Measurements from ENCODE around the gene CNEP1R1. TPM values are rescaled to one million over a fixed set of nuclear protein-coding genes. Genes with fewer than 3 reads are reported as not detected.

Gene CNEP1R1
- total and polyA plus RNA-seq, 9 of the 15 experiments (the other 6 are each of a cell fraction or from before 2014, with no cell fraction given): 7.6 to 20.1 (median 10.6) TPM

DNA sequence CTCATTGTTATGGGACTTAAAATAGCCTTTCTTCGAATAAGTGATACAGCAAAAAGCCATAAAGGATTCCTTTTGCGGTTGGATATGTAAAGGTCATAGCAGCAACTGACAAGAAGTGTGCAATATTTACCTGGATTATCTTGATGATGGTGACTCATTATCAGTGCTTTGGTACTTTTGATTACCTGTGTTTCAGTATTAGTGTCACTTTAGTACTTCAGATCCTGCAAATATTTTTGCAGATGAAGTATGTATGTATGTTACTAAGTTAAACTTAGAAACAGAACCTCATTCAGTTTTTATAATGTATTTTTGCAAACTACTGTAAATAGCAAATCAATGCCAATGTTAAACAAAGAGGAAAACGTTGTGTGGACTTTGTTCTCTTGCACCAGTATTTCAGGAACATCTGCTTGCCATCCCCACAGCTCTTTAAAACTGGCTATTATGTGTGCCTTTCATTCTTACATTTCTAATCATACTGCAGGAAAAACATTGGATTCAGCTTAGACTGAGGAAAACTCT is 10.5 kb downstream of the CNEP1R1 start:
- H3K27ac ChIP-seq (ENCODE audit: extremely low read depth, low read depth, low read length): no peak overlapping the region
- no peaks in the 10 kb centered on the region for H3K9me3 ChIP-seq (replicated peaks; ENCODE audit: control insufficient read depth, insufficient read depth, low read depth, low read length)
- no peak overlapping the region for H2AFZ ChIP-seq (ENCODE audit: low read depth, low read length)
- no peak for FAIRE-seq
- ChIA-PET POLR2A (interaction anchor here (1.5 kb wide), 1 partner anchor 10 kb away, joined by 4 read pairs; no protein-coding TSS in a partner anchor), CTCF (ENCODE audit: low intra/inter-chr PET ratio) (no interaction called here)
- no peak overlapping the region for H3K9ac ChIP-seq (ENCODE audit: insufficient read depth in 1 of 2, low read depth in 2 of 2, low read length in 2 of 2)
- no peak overlapping the region for H3K4me2 ChIP-seq (ENCODE audit: insufficient read depth, low read length)
- peaks cover 45% of the 10 kb centered on the region; the same call in 2 of the 3 replicates for H3K36me3 ChIP-seq (ENCODE audit: control insufficient read depth, insufficient read depth, low read length)
- no peak for DNase-seq (ENCODE audit: extremely low read depth in 1 of 4, low spot score in 3 of 4)
- WGBS (ENCODE audit: insufficient coverage, low coverage, missing lambda C conversion rate): 44% methylated on average over 3 of the region's 3 CpGs
- no peaks in the 10 kb centered on the region for H3K79me2 ChIP-seq (ENCODE audit: control insufficient read depth, insufficient read depth, low read length)
- intact Hi-C loops (cut with micrococcal nuclease): no loop called here
- H3K27me3 ChIP-seq (ENCODE audit: control insufficient read depth in 2 of 2, insufficient read depth in 2 of 2, low read length in 2 of 2): no peaks in the 10 kb centered on the region
- H4K20me1 ChIP-seq (replicated peaks; ENCODE audit: control insufficient read depth, insufficient read depth, low read length): no peaks in the 10 kb centered on the region
- in situ Hi-C loops (cut with MboI): no loop called here
- H3K9me1 ChIP-seq (ENCODE audit: control insufficient read depth, insufficient read depth, low read length): no peaks in the 10 kb centered on the region
- H3K4me1 ChIP-seq (replicated peaks in 1 of 2; ENCODE audit: control insufficient read depth in 2 of 2, insufficient read depth in 2 of 2, low read length in 2 of 2): peaks cover 0 to 4% of the 10 kb centered on the region in 2 experiments; a peak in 3 of 5 replicates
- no TSS peak for BruUV-seq (replicated peaks)
- H3K4me3 ChIP-seq: no peak overlapping the region
- TF ChIP-seq PYGO2 (tag; IDR thresholded peaks at IDR 0.05): no peak
- no peak for ATAC-seq

- intact Hi-C loops (cut with micrococcal nuclease): no loop called here
- no peaks in the 10 kb centered on the region for H3K27me3 ChIP-seq (ENCODE audit: control insufficient read depth in 2 of 2, insufficient read depth in 2 of 2, low read length in 2 of 2)
- H3K4me1 ChIP-seq (replicated peaks in 1 of 2; ENCODE audit: control insufficient read depth in 2 of 2, insufficient read depth in 2 of 2, low read length in 2 of 2): peaks cover 0 to 4% of the 10 kb centered on the region in 2 experiments; a peak in 3 of 5 replicates
- no peak overlapping the region for H3K4me2 ChIP-seq (ENCODE audit: insufficient read depth, low read length)
- POLR2A ChIA-PET: interaction anchor here (2.1 kb wide), 1 partner anchor 29 kb away, joined by 4 read pairs; the partner anchor contains the start of gene HEATR3
- H3K4me3 ChIP-seq: no peak overlapping the region
- no peaks in the 10 kb centered on the region for H4K20me1 ChIP-seq (replicated peaks; ENCODE audit: control insufficient read depth, insufficient read depth, low read length)
- BruUV-seq (replicated peaks): no TSS peak
- CTCF ChIA-PET (ENCODE audit: low intra/inter-chr PET ratio): no interaction called here
- H2AFZ ChIP-seq (ENCODE audit: low read depth, low read length): no peak overlapping the region
- peaks cover 38% of the 10 kb centered on the region; the same call in 2 of the 3 replicates for H3K36me3 ChIP-seq (ENCODE audit: control insufficient read depth, insufficient read depth, low read length)
- H3K27ac ChIP-seq (ENCODE audit: extremely low read depth, low read depth, low read length): no peak overlapping the region
- H3K9me1 ChIP-seq (ENCODE audit: control insufficient read depth, insufficient read depth, low read length): no peaks in the 10 kb centered on the region
- WGBS (ENCODE audit: insufficient coverage, low coverage, missing lambda C conversion rate): 82% methylated on average over 3 of the region's 3 CpGs
- no peaks in the 10 kb centered on the region for H3K9me3 ChIP-seq (replicated peaks; ENCODE audit: control insufficient read depth, insufficient read depth, low read depth, low read length)
- no peak for ATAC-seq
- no peak for FAIRE-seq
- H3K9ac ChIP-seq (ENCODE audit: insufficient read depth in 1 of 2, low read depth in 2 of 2, low read length in 2 of 2): no peak overlapping the region
- DNase-seq (ENCODE audit: extremely low read depth in 1 of 4, low spot score in 3 of 4): no peak
- in situ Hi-C loops (cut with MboI): no loop called here
- H3K79me2 ChIP-seq (ENCODE audit: control insufficient read depth, insufficient read depth, low read length): no peaks in the 10 kb centered on the region
- TF ChIP-seq, protein P1, sequence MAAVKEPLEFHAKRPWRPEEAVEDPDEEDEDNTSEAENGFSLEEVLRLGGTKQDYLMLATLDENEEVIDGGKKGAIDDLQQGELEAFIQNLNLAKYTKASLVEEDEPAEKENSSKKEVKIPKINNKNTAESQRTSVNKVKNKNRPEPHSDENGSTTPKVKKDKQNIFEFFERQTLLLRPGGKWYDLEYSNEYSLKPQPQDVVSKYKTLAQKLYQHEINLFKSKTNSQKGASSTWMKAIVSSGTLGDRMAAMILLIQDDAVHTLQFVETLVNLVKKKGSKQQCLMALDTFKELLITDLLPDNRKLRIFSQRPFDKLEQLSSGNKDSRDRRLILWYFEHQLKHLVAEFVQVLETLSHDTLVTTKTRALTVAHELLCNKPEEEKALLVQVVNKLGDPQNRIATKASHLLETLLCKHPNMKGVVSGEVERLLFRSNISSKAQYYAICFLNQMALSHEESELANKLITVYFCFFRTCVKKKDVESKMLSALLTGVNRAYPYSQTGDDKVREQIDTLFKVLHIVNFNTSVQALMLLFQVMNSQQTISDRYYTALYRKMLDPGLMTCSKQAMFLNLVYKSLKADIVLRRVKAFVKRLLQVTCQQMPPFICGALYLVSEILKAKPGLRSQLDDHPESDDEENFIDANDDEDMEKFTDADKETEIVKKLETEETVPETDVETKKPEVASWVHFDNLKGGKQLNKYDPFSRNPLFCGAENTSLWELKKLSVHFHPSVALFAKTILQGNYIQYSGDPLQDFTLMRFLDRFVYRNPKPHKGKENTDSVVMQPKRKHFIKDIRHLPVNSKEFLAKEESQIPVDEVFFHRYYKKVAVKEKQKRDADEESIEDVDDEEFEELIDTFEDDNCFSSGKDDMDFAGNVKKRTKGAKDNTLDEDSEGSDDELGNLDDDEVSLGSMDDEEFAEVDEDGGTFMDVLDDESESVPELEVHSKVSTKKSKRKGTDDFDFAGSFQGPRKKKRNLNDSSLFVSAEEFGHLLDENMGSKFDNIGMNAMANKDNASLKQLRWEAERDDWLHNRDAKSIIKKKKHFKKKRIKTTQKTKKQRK (IDR thresholded peaks at IDR 0.05; ENCODE audit: borderline replicate concordance, low read depth, low read length): no peak
- TF ChIP-seq TRIM25 (IDR thresholded peaks at IDR 0.05; ENCODE audit: borderline replicate concordance) (no peak), ARID2 (IDR thresholded peaks at IDR 0.05) (no peak), FOXJ3 (CRISPR knock-in tag; IDR thresholded peaks at IDR 0.05) (no peak), HNRNPK (IDR thresholded peaks at IDR 0.05; ENCODE audit: low read depth, low read length, poor library complexity, severe bottlenecking) (no peak), ZNF644 (tag; IDR thresholded peaks at IDR 0.05; ENCODE audit: low read depth) (no peak)
- TF ChIP-seq, protein P2, sequence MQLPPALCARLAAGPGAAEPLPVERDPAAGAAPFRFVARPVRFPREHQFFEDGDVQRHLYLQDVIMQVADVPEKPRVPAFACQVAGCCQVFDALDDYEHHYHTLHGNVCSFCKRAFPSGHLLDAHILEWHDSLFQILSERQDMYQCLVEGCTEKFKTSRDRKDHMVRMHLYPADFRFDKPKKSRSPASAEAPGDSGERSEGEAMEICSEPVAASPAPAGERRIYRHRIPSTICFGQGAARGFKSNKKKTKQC (CRISPR knock-in tag; IDR thresholded peaks at IDR 0.05): no peak
Measured at GRCh38 chr16:50036426-50036825, 11.4 kb downstream of the CNEP1R1 start.
